ENCODE results near the gene DHX32.
"Not testable (repeated sequence)": the region's sequence is repeated elsewhere in the genome, so short reads cannot be mapped to it uniquely, and the experiment has no call there.

The DHX32 gene

GRCh38 chr10:125881192-125881591 lies at the start of gene DHX32:
TSS of gene DHX32 (minus strand) at chr10:125881292. CDS start at chr10:125880824, 468 bp downstream.
- DNase-seq: no peak

GRCh38 chr10:125929618-125930017 lies 48.5 kb upstream of the DHX32 start:
- no peak for DNase-seq

GRCh38 chr10:125928928-125929585 lies 48.0 kb upstream of the DHX32 start:
- DNase-seq: no peak

GRCh38 chr10:125927265-125927664 lies 46.2 kb upstream of the DHX32 start:
- not testable (repeated sequence) for DNase-seq

- DNase-seq: no peak
Observed at GRCh38 chr10:125926247-125926646, 45.2 kb upstream of the DHX32 start.

GRCh38 chr10:125925262-125925834 lies 44.3 kb upstream of the DHX32 start:
- no peak for DNase-seq

- DNase-seq: not testable (repeated sequence)
Observed at GRCh38 chr10:125921643-125922306, 40.7 kb upstream of the DHX32 start.

GRCh38 chr10:125917704-125918361 lies 36.7 kb upstream of the DHX32 start:
- DNase-seq: not testable (repeated sequence)

- DNase-seq: no peak
Observed at GRCh38 chr10:125916977-125917376, 35.9 kb upstream of the DHX32 start.

GRCh38 chr10:125913277-125913676 lies 32.2 kb upstream of the DHX32 start:
- not testable (repeated sequence) for DNase-seq

- no peak for DNase-seq
Observed at GRCh38 chr10:125911990-125912389, 30.9 kb upstream of the DHX32 start.

GRCh38 chr10:125911145-125911544 lies 30.1 kb upstream of the DHX32 start:
- DNase-seq: no peak

GRCh38 chr10:125909491-125909890 lies 28.4 kb upstream of the DHX32 start:
- DNase-seq: not testable (repeated sequence)

GRCh38 chr10:125908813-125909212 lies 27.7 kb upstream of the DHX32 start:
- not testable (repeated sequence) for DNase-seq

- not testable (repeated sequence) for DNase-seq
Observed at GRCh38 chr10:125907598-125907997, 26.5 kb upstream of the DHX32 start.

- not testable (repeated sequence) for DNase-seq
Observed at GRCh38 chr10:125905069-125905994, 24.2 kb upstream of the DHX32 start.

GRCh38 chr10:125903135-125903640 lies 22.1 kb upstream of the DHX32 start:
- not testable (repeated sequence) for DNase-seq

GRCh38 chr10:125900963-125901362 lies 19.9 kb upstream of the DHX32 start:
- not testable (repeated sequence) for DNase-seq

GRCh38 chr10:125897317-125897716 lies 16.2 kb upstream of the DHX32 start:
- DNase-seq: not testable (repeated sequence)

- peak; percentile 83 to 85 for DNase-seq
Observed at GRCh38 chr10:125896088-125896934, 15.2 kb upstream of the DHX32 start, which contains the start of gene FANK1. TSS of gene FANK1 (plus strand) at chr10:125896564. CDS start at chr10:125896643, 79 bp downstream.

Measured in Kasumi-1 (cell line).